Sigmoid colon (tissue), 4 donors: ENCODE results near the gene METTL8.

ENCODE experiments used
- EP300 ChIP-seq, 4 donors: sonication (generic); formaldehyde crosslinking; IDR thresholded peaks; one replicate each; pipeline ENCODE4 v1.6.1; 2017; ENCODE audit warnings: antibody characterized with exemption in 4 of 4
- POLR2A ChIP-seq, 2 donors: fragments of 450-650 bp; IDR thresholded peaks; one replicate each; pipeline ENCODE4 v1.6.1; 2016; ENCODE audit warnings: antibody characterized with exemption in 2 of 2, mild to moderate bottlenecking in 2 of 2, moderate library complexity in 2 of 2
- TF ChIP-seq, protein P1 (sequence below), 4 experiments: fragments of 450-650 bp in 3 of 4; fragments of 200-600 bp in 1 of 4; IDR thresholded peaks; one replicate each; pipeline ENCODE4 v1.5.1; 2016 to 2019; ENCODE audit warnings: antibody characterized with exemption in 4 of 4, mild to moderate bottlenecking in 3 of 4, moderate library complexity in 2 of 4

DNA sequence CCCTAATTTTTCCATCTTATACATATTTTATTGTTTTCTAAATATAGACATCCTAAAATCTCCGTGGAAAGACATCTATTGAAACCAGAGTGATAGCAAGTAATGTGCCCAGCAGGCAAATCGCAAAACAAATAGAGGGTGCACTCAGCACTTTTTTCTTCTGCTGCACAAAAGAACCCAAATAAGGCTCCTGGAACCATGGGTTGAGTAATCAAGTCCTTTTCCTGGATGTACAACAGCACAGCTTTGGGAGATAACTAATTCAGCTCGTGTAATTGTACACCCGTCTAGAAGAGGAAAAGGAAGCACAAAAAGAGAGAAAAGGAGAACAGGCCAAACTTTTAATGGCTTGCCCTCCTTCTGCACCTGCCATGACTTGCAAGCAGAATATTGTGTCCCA is 146.2 kb downstream of the METTL8 start:
- TF ChIP-seq EP300 (IDR thresholded peaks at IDR 0.05), result no peak
- TF ChIP-seq, protein P1, sequence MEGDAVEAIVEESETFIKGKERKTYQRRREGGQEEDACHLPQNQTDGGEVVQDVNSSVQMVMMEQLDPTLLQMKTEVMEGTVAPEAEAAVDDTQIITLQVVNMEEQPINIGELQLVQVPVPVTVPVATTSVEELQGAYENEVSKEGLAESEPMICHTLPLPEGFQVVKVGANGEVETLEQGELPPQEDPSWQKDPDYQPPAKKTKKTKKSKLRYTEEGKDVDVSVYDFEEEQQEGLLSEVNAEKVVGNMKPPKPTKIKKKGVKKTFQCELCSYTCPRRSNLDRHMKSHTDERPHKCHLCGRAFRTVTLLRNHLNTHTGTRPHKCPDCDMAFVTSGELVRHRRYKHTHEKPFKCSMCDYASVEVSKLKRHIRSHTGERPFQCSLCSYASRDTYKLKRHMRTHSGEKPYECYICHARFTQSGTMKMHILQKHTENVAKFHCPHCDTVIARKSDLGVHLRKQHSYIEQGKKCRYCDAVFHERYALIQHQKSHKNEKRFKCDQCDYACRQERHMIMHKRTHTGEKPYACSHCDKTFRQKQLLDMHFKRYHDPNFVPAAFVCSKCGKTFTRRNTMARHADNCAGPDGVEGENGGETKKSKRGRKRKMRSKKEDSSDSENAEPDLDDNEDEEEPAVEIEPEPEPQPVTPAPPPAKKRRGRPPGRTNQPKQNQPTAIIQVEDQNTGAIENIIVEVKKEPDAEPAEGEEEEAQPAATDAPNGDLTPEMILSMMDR (IDR thresholded peaks at IDR 0.05), result no peak
- no peak for TF ChIP-seq POLR2A (IDR thresholded peaks at IDR 0.05)
